ENCODE measurements around the gene GMPS.
"Not testable (repeated sequence)": the region's sequence is repeated elsewhere in the genome, so short reads cannot be mapped to it uniquely, and the experiment has no call there.

The GMPS gene

GRCh38 chr3:155870133-155870944 lies at the start of gene GMPS:
GMPS (plus strand) TSS chr3:155870650; CDS start chr3:155870871, 221 bp downstream.
- Histone ChIP-seq H3K27ac (ENCODE audit: low read depth, low read length) (peak within 1 kb of the TSS; percentile 72), H3K79me2 (ENCODE audit: control insufficient read depth, insufficient read depth, low read length, unreplicated experiment) (peaks cover 47% of the 10 kb centered on the region), H2AFZ (ENCODE audit: low read length, unreplicated experiment) (peak within 1 kb of the TSS; percentile 97), H3K4me3 (ENCODE audit: low read depth, low read length) (peak within 1 kb of the TSS; percentile 84), H3K27me3 (ENCODE audit: insufficient read depth, low read length) (no peaks in the 10 kb centered on the region), H3K36me3 (ENCODE audit: insufficient read depth, low read length) (no peaks in the 10 kb centered on the region), H3K4me1 (ENCODE audit: control insufficient read depth, insufficient read depth, low read length, unreplicated experiment) (peaks cover 19% of the 10 kb centered on the region)

DNA sequence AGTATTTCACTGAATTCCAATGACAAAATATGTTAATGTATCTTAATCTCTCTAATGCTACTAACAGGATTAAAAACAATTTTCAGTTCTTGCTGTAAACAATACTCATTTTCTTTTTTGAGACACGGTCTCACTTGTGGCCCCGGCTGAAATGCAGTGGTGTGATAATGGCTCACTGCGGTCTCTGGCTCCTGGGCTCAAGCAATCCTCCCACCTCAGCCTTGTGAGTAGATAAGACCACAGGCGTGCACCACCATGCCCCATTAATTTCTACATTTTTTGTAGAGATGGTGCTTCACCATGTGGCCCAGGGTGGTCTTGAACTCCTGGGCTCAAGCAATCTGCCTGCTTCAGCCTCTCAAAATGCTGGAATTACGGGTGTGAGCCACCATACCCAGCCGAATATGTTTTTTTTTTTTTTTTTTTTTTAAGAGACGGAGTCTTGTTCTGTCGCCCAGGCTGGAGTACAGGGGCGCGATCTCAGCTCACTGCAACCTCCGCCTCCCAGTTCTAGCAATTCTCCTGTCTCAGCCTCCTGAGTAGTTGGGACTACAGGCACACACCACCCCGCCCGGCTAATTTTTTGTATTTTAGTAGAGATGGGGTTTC lies 41.9 kb upstream of the GMPS start:
- H3K4me3 ChIP-seq (ENCODE audit: low read depth, low read length); H3K27me3 ChIP-seq (ENCODE audit: insufficient read depth, low read length); H3K79me2 ChIP-seq (ENCODE audit: control insufficient read depth, insufficient read depth, low read length, unreplicated experiment); H3K27ac ChIP-seq (ENCODE audit: low read depth, low read length); H3K36me3 ChIP-seq (ENCODE audit: insufficient read depth, low read length); H3K4me1 ChIP-seq (ENCODE audit: control insufficient read depth, insufficient read depth, low read length, unreplicated experiment); H2AFZ ChIP-seq (ENCODE audit: low read length, unreplicated experiment): not testable (repeated sequence)

DNA sequence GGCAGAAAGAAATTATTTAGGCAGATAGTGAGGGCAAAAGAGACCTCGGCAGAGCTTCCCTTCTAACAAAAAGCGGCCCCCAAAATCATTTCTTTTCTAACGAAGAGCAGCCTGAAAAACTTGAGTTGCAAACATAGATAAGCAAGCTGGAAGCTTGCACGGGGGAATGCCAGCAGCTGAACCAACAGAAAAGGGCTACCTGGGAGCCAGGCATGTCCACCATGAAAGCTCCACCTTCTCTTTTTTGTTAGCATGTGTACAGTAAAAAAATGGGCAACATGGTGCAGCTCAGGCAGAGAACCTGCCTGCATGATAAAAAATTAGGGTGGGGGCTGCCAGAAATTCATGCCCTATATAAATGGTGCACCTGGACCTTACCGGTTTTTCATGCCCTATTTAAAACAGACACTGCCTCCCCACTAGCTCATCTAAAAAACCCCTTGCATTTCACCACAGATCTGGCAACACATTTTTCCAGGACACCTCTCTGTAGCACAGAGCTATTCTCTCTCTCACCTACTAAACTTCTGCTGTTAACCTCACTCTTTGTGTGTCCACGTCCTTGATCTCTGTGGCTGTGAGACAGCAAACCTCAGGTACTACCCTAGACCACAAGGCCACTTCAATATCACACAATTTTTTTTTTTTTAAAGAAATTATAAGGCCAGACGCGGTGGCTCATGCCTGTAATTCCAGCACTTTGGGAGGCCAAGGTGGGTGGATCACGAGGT lies 34.9 kb upstream of the GMPS start:
- no peaks in the 10 kb centered on the region for H3K4me1 ChIP-seq (ENCODE audit: control insufficient read depth, insufficient read depth, low read length, unreplicated experiment)
- no peaks in the 10 kb centered on the region for H3K27me3 ChIP-seq (ENCODE audit: insufficient read depth, low read length)
- H3K36me3 ChIP-seq (ENCODE audit: insufficient read depth, low read length): 0 out of 2 replicates have a peak, but pooled peaks cover 3% of the 10 kb centered on the region
- H3K4me3 ChIP-seq (ENCODE audit: low read depth, low read length): no peak overlapping the region
- H3K27ac ChIP-seq (ENCODE audit: low read depth, low read length): no peak overlapping the region
- H3K79me2 ChIP-seq (ENCODE audit: control insufficient read depth, insufficient read depth, low read length, unreplicated experiment): no peaks in the 10 kb centered on the region
- no peak overlapping the region for H2AFZ ChIP-seq (ENCODE audit: low read length, unreplicated experiment)

DNA sequence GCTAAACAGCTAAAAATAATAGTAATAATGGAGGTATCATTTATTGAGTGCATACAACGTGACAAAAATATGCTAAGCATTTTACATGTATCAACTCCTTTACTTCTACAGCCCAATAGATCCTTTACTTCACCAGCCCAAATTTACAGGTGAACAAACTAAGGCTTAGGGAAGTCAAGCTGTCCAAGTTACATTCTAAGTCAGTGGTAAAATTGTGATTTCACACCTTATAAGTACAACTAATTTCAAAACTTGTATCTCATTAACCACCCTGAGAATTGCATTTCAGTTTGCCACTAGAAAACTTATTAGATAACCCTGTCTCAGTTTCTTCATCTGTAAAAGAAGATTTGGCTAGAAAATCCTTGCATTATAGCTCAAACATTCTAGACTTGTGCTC lies 26.9 kb upstream of the GMPS start:
- no peaks in the 10 kb centered on the region; the same call in 1 of the 2 replicates for H3K36me3 ChIP-seq (ENCODE audit: insufficient read depth, low read length)
- H3K27me3 ChIP-seq (ENCODE audit: insufficient read depth, low read length): no peaks in the 10 kb centered on the region
- H3K27ac ChIP-seq (ENCODE audit: low read depth, low read length): no peak overlapping the region
- H3K4me3 ChIP-seq (ENCODE audit: low read depth, low read length): no peak overlapping the region
- H3K4me1 ChIP-seq (ENCODE audit: control insufficient read depth, insufficient read depth, low read length, unreplicated experiment): no peaks in the 10 kb centered on the region
- no peak overlapping the region for H2AFZ ChIP-seq (ENCODE audit: low read length, unreplicated experiment)
- H3K79me2 ChIP-seq (ENCODE audit: control insufficient read depth, insufficient read depth, low read length, unreplicated experiment): peaks cover 16% of the 10 kb centered on the region

DNA sequence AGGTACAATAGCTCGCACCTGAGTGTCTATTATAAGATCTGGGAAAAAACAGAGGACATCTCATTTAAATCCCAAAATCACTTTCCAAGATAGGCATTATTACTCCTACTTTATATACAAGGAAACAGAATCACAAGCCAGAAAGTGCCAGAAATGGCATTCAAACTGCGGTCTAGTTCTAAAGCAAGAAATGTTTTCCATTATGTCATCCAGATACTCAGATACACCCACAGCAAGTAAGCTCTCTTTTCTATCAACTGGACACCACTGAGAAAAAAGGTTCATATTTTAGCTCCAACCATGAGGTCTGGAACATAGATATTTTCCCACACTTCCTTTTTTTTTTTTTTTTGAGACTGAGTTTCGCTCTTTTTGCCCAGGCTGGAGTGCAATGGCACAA lies 24.3 kb upstream of the GMPS start:
- H3K27ac ChIP-seq (ENCODE audit: low read depth, low read length): no peak overlapping the region
- peaks cover 31% of the 10 kb centered on the region for H3K79me2 ChIP-seq (ENCODE audit: control insufficient read depth, insufficient read depth, low read length, unreplicated experiment)

DNA sequence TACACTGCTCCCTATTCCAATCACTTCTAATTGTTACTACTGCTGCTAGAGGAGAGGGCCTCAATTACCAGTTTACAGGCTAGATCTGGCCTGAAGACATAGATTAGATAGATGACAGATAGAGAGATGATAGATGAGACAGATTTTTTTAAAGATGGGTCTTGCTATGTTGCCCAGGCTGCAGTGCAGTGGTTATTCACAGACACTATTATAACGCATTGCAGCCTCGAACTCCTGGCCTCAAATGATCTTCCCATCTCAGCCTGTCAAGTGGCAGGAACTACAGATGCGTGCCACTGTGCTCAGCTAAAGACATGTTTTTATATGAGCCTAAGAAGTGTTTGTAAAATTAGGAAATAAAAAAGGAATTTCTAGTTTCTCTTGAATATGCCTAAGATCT lies 22.5 kb upstream of the GMPS start:
- Histone ChIP-seq H2AFZ (ENCODE audit: low read length, unreplicated experiment) (no peak overlapping the region), H3K4me1 (ENCODE audit: control insufficient read depth, insufficient read depth, low read length, unreplicated experiment) (no peaks in the 10 kb centered on the region), H3K27me3 (ENCODE audit: insufficient read depth, low read length) (no peaks in the 10 kb centered on the region), H3K27ac (ENCODE audit: low read depth, low read length) (no peak overlapping the region), H3K4me3 (ENCODE audit: low read depth, low read length) (no peak overlapping the region), H3K79me2 (ENCODE audit: control insufficient read depth, insufficient read depth, low read length, unreplicated experiment) (peaks cover 48% of the 10 kb centered on the region), H3K36me3 (ENCODE audit: insufficient read depth, low read length) (no peaks in the 10 kb centered on the region; the same call in 1 of the 2 replicates)

More for the DNA sequence above, 24.3 kb upstream of the GMPS start:
- Histone ChIP-seq H3K36me3 (ENCODE audit: insufficient read depth, low read length) (no peaks in the 10 kb centered on the region; the same call in 1 of the 2 replicates), H3K4me3 (ENCODE audit: low read depth, low read length) (no peak overlapping the region), H3K27me3 (ENCODE audit: insufficient read depth, low read length) (no peaks in the 10 kb centered on the region), H3K4me1 (ENCODE audit: control insufficient read depth, insufficient read depth, low read length, unreplicated experiment) (no peaks in the 10 kb centered on the region), H2AFZ (ENCODE audit: low read length, unreplicated experiment) (no peak overlapping the region)

DNA sequence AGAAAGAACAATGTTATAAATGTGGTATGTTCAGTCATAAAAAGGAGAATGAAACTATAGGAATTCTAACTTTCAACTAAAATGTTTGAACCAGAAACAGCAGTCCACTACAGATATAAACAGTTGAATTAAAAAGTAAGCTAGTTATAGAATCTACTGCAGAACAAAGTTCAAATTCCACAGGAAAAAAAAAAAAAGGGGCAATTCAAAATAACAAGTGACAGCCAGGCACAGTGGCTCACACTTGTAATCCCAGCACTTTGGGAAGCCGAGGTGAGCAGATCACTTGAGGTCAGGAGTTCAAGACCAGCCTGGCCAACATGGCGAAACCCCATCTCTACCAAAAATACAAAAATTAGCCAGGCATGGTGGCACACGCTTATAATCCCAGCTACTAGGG lies 21.0 kb upstream of the GMPS start:
- peaks cover 59% of the 10 kb centered on the region for H3K79me2 ChIP-seq (ENCODE audit: control insufficient read depth, insufficient read depth, low read length, unreplicated experiment)
- H3K36me3 ChIP-seq (ENCODE audit: insufficient read depth, low read length): not testable (repeated sequence)

GRCh38 chr3:155852341-155852740 lies 18.1 kb upstream of the GMPS start:
- peak overlapping the region; percentile 96 for H3K4me3 ChIP-seq (ENCODE audit: low read depth, low read length)
- H3K27ac ChIP-seq (ENCODE audit: low read depth, low read length): no peak overlapping the region
- H3K27me3 ChIP-seq (ENCODE audit: insufficient read depth, low read length): no peaks in the 10 kb centered on the region
- H3K36me3 ChIP-seq (ENCODE audit: insufficient read depth, low read length): no peaks in the 10 kb centered on the region; the same call in 1 of the 2 replicates
- H3K4me1 ChIP-seq (ENCODE audit: control insufficient read depth, insufficient read depth, low read length, unreplicated experiment): no peaks in the 10 kb centered on the region
- peaks cover 53% of the 10 kb centered on the region for H3K79me2 ChIP-seq (ENCODE audit: control insufficient read depth, insufficient read depth, low read length, unreplicated experiment)
- no peak overlapping the region for H2AFZ ChIP-seq (ENCODE audit: low read length, unreplicated experiment)

More for the DNA sequence above, 21.0 kb upstream of the GMPS start:
- not testable (repeated sequence) for H3K4me1 ChIP-seq (ENCODE audit: control insufficient read depth, insufficient read depth, low read length, unreplicated experiment); H3K4me3 ChIP-seq (ENCODE audit: low read depth, low read length); H3K27ac ChIP-seq (ENCODE audit: low read depth, low read length); H3K27me3 ChIP-seq (ENCODE audit: insufficient read depth, low read length); H2AFZ ChIP-seq (ENCODE audit: low read length, unreplicated experiment)

GRCh38 chr3:155853214-155854140 lies 17.0 kb upstream of the GMPS start:
- Histone ChIP-seq H3K79me2 (ENCODE audit: control insufficient read depth, insufficient read depth, low read length, unreplicated experiment) (peaks cover 47% of the 10 kb centered on the region), H3K27ac (ENCODE audit: low read depth, low read length) (peak overlapping the region; percentile 49; the same call in 1 of the 2 replicates), H3K4me3 (ENCODE audit: low read depth, low read length) (peak overlapping the region; percentile 96), H3K36me3 (ENCODE audit: insufficient read depth, low read length) (no peaks in the 10 kb centered on the region), H3K27me3 (ENCODE audit: insufficient read depth, low read length) (no peaks in the 10 kb centered on the region), H3K4me1 (ENCODE audit: control insufficient read depth, insufficient read depth, low read length, unreplicated experiment) (no peaks in the 10 kb centered on the region), H2AFZ (ENCODE audit: low read length, unreplicated experiment) (peak overlapping the region; percentile 27)

Measured in ACC112 (cell line).